ENCODE data around the gene APBA1. TPM values are rescaled to one million over a fixed set of nuclear protein-coding genes. Genes with fewer than 3 reads are reported as not detected.

The APBA1 gene
- total and polyA plus RNA-seq, 2 of the 8 experiments (the other 6 are each of a cell fraction or from before 2014, with no cell fraction given): 0.36 to 0.60 TPM

DNA sequence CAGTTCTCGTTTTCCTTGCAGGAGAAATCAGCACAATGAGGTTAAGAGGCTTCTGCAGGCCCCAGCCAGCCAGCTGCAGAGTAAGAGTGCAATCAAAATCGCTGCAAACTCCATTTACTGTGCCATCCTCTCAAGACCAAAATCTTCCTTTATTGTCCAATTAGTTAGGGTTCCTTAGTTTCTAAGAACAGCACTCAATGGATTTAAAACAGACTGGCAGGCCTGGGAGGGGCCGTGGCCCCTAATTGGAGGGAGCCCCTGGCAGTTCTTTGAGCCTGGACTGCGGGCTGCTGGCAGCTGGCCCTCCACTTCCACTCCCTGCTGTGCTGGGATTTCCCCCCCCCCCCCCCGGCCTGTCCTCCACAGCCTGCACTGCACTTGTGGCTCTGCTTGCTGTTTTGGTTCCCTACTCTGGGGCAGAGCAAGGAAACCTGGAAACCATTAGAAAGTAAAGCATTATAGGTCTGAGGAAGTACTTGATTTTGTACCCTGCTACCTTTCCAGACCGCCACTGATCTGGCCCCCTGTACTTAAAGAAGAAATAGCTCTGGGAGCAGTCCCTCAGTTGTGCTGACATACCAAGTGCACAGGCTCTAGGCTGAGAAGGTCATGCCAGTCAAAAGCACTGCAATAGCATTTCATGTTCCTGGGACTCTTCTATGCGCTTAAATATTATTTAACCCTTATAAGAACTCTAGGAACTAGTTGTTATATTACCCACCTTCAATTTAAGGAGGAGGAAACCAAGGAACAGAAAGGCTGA, 129.0 kb downstream of the APBA1 start (continued):
- no peak for TF ChIP-seq KDM5A (IDR thresholded peaks at IDR 0.05; ENCODE audit: low read length)
- TF ChIP-seq, protein P1, sequence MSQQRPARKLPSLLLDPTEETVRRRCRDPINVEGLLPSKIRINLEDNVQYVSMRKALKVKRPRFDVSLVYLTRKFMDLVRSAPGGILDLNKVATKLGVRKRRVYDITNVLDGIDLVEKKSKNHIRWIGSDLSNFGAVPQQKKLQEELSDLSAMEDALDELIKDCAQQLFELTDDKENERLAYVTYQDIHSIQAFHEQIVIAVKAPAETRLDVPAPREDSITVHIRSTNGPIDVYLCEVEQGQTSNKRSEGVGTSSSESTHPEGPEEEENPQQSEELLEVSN (IDR thresholded peaks at IDR 0.05): no peak
- TF ChIP-seq GTF2F1 (IDR thresholded peaks at IDR 0.05; ENCODE audit: borderline replicate concordance, low read depth, low read length): no peak
- no peak for TF ChIP-seq CTCF (IDR thresholded peaks at IDR 0.05; ENCODE audit: control extremely low read depth in 1 of 3, insufficient read depth in 1 of 3, low read depth in 1 of 3, low read length in 3 of 3)
- no peak for TF ChIP-seq NANOG (IDR thresholded peaks at IDR 0.05; ENCODE audit: insufficient read depth, low read depth, low read length, poor library complexity, severe bottlenecking)
- no peak for TF ChIP-seq YY1 (IDR thresholded peaks at IDR 0.05; ENCODE audit: low read depth, low read length)
- TF ChIP-seq CBX5 (IDR thresholded peaks at IDR 0.05; ENCODE audit: low read depth, low read length): no peak
- TF ChIP-seq ATF3 (IDR thresholded peaks at IDR 0.05; ENCODE audit: insufficient read depth, low read depth, low read length): no peak

Measured in H1 (cell line).